HG02759 (cell line): ENCODE results near the gene ADAM8.

Experiments used
- ATAC-seq: cut with Tn5 transposase; IDR thresholded peaks from one replicate; pipeline ENCODE4 v1.9.1; 2021; ENCODE audit warnings: mild to moderate bottlenecking, moderate library complexity; ENCODE audit not compliant: unreplicated experiment

The ADAM8 gene

GRCh38 chr10:133214468-133215410, 61.9 kb downstream of the ADAM8 start:
- ATAC-seq: no peak

GRCh38 chr10:133213641-133214467, 62.8 kb downstream of the ADAM8 start:
- ATAC-seq: no peak

DNA sequence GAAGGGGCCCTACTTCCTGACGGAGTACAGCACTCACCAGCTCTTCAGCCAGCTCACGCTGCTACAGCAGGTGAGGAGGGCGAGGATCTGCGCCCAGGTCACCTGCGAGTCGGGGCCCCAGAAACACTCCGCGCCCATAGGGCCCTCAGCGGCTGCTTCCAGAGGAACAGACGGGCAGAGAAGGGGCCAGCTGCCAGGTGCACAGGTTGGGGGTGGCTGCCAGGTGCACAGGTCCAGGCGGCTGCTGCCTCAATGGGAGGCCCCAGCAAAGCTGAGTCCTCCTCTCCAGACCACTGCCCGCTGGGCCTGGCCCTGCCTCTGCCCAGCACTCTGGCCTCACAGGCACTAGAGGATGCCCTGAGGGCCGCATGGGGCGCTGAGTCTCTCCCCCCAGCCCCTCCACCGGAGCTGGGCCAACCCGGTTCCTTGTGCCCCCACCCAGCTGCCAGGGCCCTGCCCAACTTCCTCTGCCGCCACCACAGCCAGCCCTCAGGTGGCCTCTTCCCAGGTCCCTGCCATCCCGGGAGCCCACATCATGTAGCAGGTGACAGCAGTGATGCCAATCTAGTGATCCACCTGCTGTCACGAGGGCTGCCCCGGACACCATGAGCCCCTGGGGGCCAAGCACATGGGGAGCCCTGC, 63.7 kb downstream of the ADAM8 start:
- no peak for ATAC-seq
